IMR-90 (cell line): ENCODE data around the gene SMARCAD1. TPM values are rescaled to one million over a fixed set of nuclear protein-coding genes. Genes with fewer than 3 reads are reported as not detected.

ENCODE experiments used
- ATAC-seq: fragments of 200-7000 bp; cut with Tn5 transposase; 2 replicates; pipeline ENCODE4 v1.9.1; 2020; ENCODE audit warnings: low read depth, mild to moderate bottlenecking, moderate library complexity
- BruUV-seq: library from RNA; stranded (reverse); fragments of 400-500 nt; replicated peaks from 2 replicates; lab custom pipeline; 2021; lab: Mats Ljungman, UMichigan
- CTCF ChIA-PET: fragments of 300-600 bp; formaldehyde crosslinking; extraction: SDS; loops from one replicate; lab custom pipeline; 2021; ENCODE audit warnings: antibody characterized with exemption; lab: Yijun Ruan, JAX
- POLR2A ChIA-PET: fragments of 300-600 bp; sonication (Branson Sonifier 250); formaldehyde crosslinking; loops from one replicate; lab custom pipeline; 2022; ENCODE audit warnings: antibody characterized with exemption; ENCODE audit not compliant: unreplicated experiment; lab: Charles Lee
- DNase-seq: peaks from one replicate; pipeline ENCODE4 v3.0.0; 2013
- H2AFZ ChIP-seq: replicated peaks from 2 replicates; pipeline ENCODE3; 2013; ENCODE audit warnings: low read length, mild to moderate bottlenecking; ENCODE audit not compliant: poor library complexity
- H2AK5ac ChIP-seq: 2 replicates; pipeline ENCODE4 v1.6.1; 2013; ENCODE audit warnings: low read depth, low read length, inconsistent platforms
- H2AK9ac ChIP-seq: replicated peaks from 2 replicates; pipeline ENCODE3; 2013; ENCODE audit warnings: mild to moderate bottlenecking, low read depth, low read length, moderate library complexity; ENCODE audit not compliant: poor library complexity
- H2BK120ac ChIP-seq: 2 replicates; pipeline ENCODE4 v1.6.1; 2013; ENCODE audit warnings: low read depth, low read length, inconsistent platforms
- H2BK15ac ChIP-seq: 3 replicates; pipeline ENCODE4 v1.6.1; 2013; ENCODE audit warnings: low read depth, low read length, inconsistent platforms
- H2BK20ac ChIP-seq: 2 replicates; pipeline ENCODE4 v1.6.1; 2013; ENCODE audit warnings: low read depth, mild to moderate bottlenecking, inconsistent platforms, low read length, moderate library complexity
- H2BK5ac ChIP-seq: 2 replicates; pipeline ENCODE4 v1.6.1; 2013; ENCODE audit warnings: mild to moderate bottlenecking, low read depth, low read length, inconsistent platforms; ENCODE audit not compliant: poor library complexity, severe bottlenecking
- H3K14ac ChIP-seq: replicated peaks from 2 replicates; pipeline ENCODE4 v1.6.1; 2013; ENCODE audit warnings: low read depth, low read length, inconsistent platforms
- H3K18ac ChIP-seq: 2 replicates; pipeline ENCODE4 v1.6.1; 2013; ENCODE audit warnings: low read depth, low read length, control low read depth
- H3K23ac ChIP-seq: 2 replicates; pipeline ENCODE4 v1.6.1; 2013; ENCODE audit warnings: low read depth, low read length, inconsistent platforms
- H3K27ac ChIP-seq: 2 replicates; pipeline ENCODE4 v1.5.1; 2013; ENCODE audit warnings: mild to moderate bottlenecking, control low read depth, low read length; ENCODE audit not compliant: insufficient read depth
- H3K27me3 ChIP-seq: 2 replicates; pipeline ENCODE4 v1.6.1; 2013; ENCODE audit warnings: low read length; ENCODE audit not compliant: control insufficient read depth, insufficient read depth
- H3K36me3 ChIP-seq: 2 replicates; pipeline ENCODE4 v1.6.1; 2013; ENCODE audit warnings: low read length, mixed read lengths; ENCODE audit not compliant: control insufficient read depth, insufficient read depth
- H3K4ac ChIP-seq: 2 replicates; pipeline ENCODE4 v1.6.1; 2013; ENCODE audit warnings: low read depth, low read length, inconsistent platforms
- H3K4me1 ChIP-seq: 2 replicates; pipeline ENCODE4 v1.6.1; 2013; ENCODE audit warnings: low read length, mixed read lengths; ENCODE audit not compliant: control insufficient read depth, insufficient read depth
- H3K4me2 ChIP-seq: 2 replicates; pipeline ENCODE4 v1.6.1; 2013; ENCODE audit warnings: low read depth, mild to moderate bottlenecking, control low read depth, low read length, moderate library complexity
- H3K4me3 ChIP-seq: 2 replicates; pipeline ENCODE4 v1.5.1; 2013; ENCODE audit warnings: low read depth, mild to moderate bottlenecking, control low read depth, low read length, moderate library complexity; ENCODE audit not compliant: insufficient read depth
- H3K56ac ChIP-seq: 2 replicates; pipeline ENCODE4 v1.6.1; 2013; ENCODE audit warnings: low read length, inconsistent platforms; ENCODE audit not compliant: insufficient read depth; ENCODE audit errors: extremely low read depth
- H3K79me1 ChIP-seq, 2 experiments: 2 replicates each; pipeline ENCODE4 v1.6.1; 2013; ENCODE audit warnings: low read length in 2 of 2, inconsistent platforms in 1 of 2, low read depth in 1 of 2
- H3K9ac ChIP-seq: 2 replicates; pipeline ENCODE4 v1.6.1; 2013; ENCODE audit warnings: low read depth, low read length, control low read depth
- H3K9me1 ChIP-seq: 2 replicates; pipeline ENCODE4 v1.6.1; 2013; ENCODE audit warnings: low read length, inconsistent platforms; ENCODE audit not compliant: insufficient read depth
- H3K9me3 ChIP-seq: 2 replicates; pipeline ENCODE4 v1.6.1; 2013; ENCODE audit warnings: low read length; ENCODE audit not compliant: control insufficient read depth, insufficient read depth
- H4K20me1 ChIP-seq: 2 replicates; pipeline ENCODE4 v1.6.1; 2013; ENCODE audit warnings: low read length, inconsistent platforms; ENCODE audit not compliant: insufficient read depth
- H4K5ac ChIP-seq: 2 replicates; pipeline ENCODE4 v1.6.1; 2013; ENCODE audit warnings: mild to moderate bottlenecking, low read depth, low read length, control low read depth
- H4K8ac ChIP-seq, 2 experiments: 2 replicates each; pipeline ENCODE4 v1.6.1; 2013; ENCODE audit warnings: low read depth in 2 of 2, low read length in 2 of 2, control low read depth in 1 of 2, inconsistent platforms in 1 of 2
- H4K91ac ChIP-seq: 2 replicates; pipeline ENCODE4 v1.6.1; 2013; ENCODE audit warnings: low read depth, low read length, inconsistent platforms; ENCODE audit not compliant: insufficient read depth
- BHLHE40 ChIP-seq: fragments of 150-350 bp; IDR thresholded peaks from 2 replicates; pipeline ENCODE4 v1.6.1; 2016; ENCODE audit warnings: mild to moderate bottlenecking, low read depth, low read length
- CEBPB ChIP-seq: IDR thresholded peaks from 2 replicates; pipeline ENCODE4 v1.6.1; 2012; ENCODE audit warnings: low read depth, low read length, improper control_type of control experiment
- CHD1 ChIP-seq: IDR thresholded peaks from 2 replicates; pipeline ENCODE4 v1.6.1; 2012; ENCODE audit warnings: low read depth, low read length, improper control_type of control experiment
- ELK1 ChIP-seq: fragments of 150-350 bp; IDR thresholded peaks from 2 replicates; pipeline ENCODE4 v1.6.1; 2016; ENCODE audit warnings: low read depth, mild to moderate bottlenecking, low read length, moderate library complexity, borderline replicate concordance
- FOS ChIP-seq: fragments of 150-350 bp; IDR thresholded peaks from 2 replicates; pipeline ENCODE4 v1.6.1; 2016; ENCODE audit warnings: low read depth, low read length
- MAFK ChIP-seq: IDR thresholded peaks from 2 replicates; pipeline ENCODE4 v1.6.1; 2012; ENCODE audit warnings: low read depth, low read length, improper control_type of control experiment
- MAZ ChIP-seq: IDR thresholded peaks from 2 replicates; pipeline ENCODE4 v1.6.1; 2012; ENCODE audit warnings: low read depth, mild to moderate bottlenecking, low read length, improper control_type of control experiment, moderate library complexity, borderline replicate concordance
- NFE2L2 ChIP-seq: fragments of 150-350 bp; IDR thresholded peaks from 2 replicates; pipeline ENCODE4 v1.6.1; 2016; ENCODE audit warnings: low read depth, mild to moderate bottlenecking, low read length
- RAD21 ChIP-seq: IDR thresholded peaks from 2 replicates; pipeline ENCODE4 v1.6.1; 2012; ENCODE audit warnings: low read length, improper control_type of control experiment
- RCOR1 ChIP-seq: IDR thresholded peaks from 2 replicates; pipeline ENCODE4 v1.6.1; 2012; ENCODE audit warnings: mild to moderate bottlenecking, low read length, improper control_type of control experiment; ENCODE audit not compliant: insufficient replicate concordance
- RFX5 ChIP-seq: IDR thresholded peaks from 2 replicates; pipeline ENCODE4 v1.8.0; 2012; ENCODE audit warnings: low read depth, mild to moderate bottlenecking, low read length, moderate library complexity
- WGBS, 2 experiments: methylation state at CpG; one replicate each; pipeline versions ENCODE4 v1.1.5 to v1.1.7; 2013; ENCODE audit warnings: missing lambda C conversion rate in 2 of 2; ENCODE audit not compliant: insufficient read length in 1 of 2; ENCODE audit errors: extremely low coverage in 2 of 2; 5-methylcytosine and 5-hydroxymethylcytosine counted together
- dilution Hi-C: fragments of 300-500 bp; cut with HindIII; formaldehyde crosslinking; loops from one replicate; pipeline ENCODE4 v1.14.3; 2018; ENCODE audit warnings: low sequenced_read_pairs; ENCODE audit not compliant: unreplicated experiment
- in situ Hi-C: fragments of 300-500 bp; cut with MboI; formaldehyde crosslinking; loops from 3 replicates; pipeline ENCODE4 v1.14.3; 2019; ENCODE audit warnings: low sequenced_read_pairs, inconsistent platforms, mixed read lengths
- intact Hi-C: fragments of 100-400 bp; cut with micrococcal nuclease; formaldehyde crosslinking; loops from 2 replicates; pipeline ENCODE4 v1.10.0; 2022
- polyA plus RNA-seq, 3 experiments: library from polyadenylated mRNA; depleted of rRNA; stranded (reverse); fragments of >200 nt; gene quantifications; 2 replicates each; pipeline ENCODE4 v1.2.3, GENCODE V29; 2012; ENCODE audit warnings: low replicate concordance in 1 of 3
- total RNA-seq: library from RNA; depleted of rRNA; stranded (reverse); fragments of >200 nt; gene quantifications from 2 replicates; pipeline ENCODE4 v1.2.3, GENCODE V29; 2012

SMARCAD1 gene
- total and polyA plus RNA-seq, 2 of the 4 experiments (the other 2 are of a cell fraction) = 12.3 to 35.3 TPM

- no TSS peak for BruUV-seq
- Histone ChIP-seq H2BK5ac (no peak overlapping the region), H3K4me3 (no peak overlapping the region), H3K9me1 (no peaks in the 10 kb centered on the region), H4K20me1 (no peaks in the 10 kb centered on the region), H4K5ac (no peak overlapping the region), H2BK120ac (no peak overlapping the region), H3K9me3 (no peaks in the 10 kb centered on the region), H3K56ac (no peak overlapping the region), H2BK15ac (no peak overlapping the region), H3K4ac (no peak overlapping the region), H3K4me1 (no peaks in the 10 kb centered on the region), H3K4me2 (no peak overlapping the region), H3K18ac (no peak overlapping the region), H4K91ac (no peak overlapping the region), H4K8ac (no peak overlapping the region), H3K79me1 (no peaks in the 10 kb centered on the region), H2BK20ac (no peak overlapping the region), H3K14ac (no peak overlapping the region), H3K23ac (no peak overlapping the region), H3K27ac (no peak overlapping the region), H3K9ac (no peak overlapping the region), H2AK9ac (no peak overlapping the region), H3K27me3 (no peaks in the 10 kb centered on the region; the same call in 1 of the 2 replicates), H3K36me3 (no peaks in the 10 kb centered on the region), H2AFZ (no peak overlapping the region), H2AK5ac (no peak overlapping the region)
- intact Hi-C loops = no loop called here
- in situ Hi-C loops = no loop called here
- ATAC-seq (no peak), DNase-seq (no peak)
- no CpG with 5 or more reads among the region's 4 CpGs for WGBS, 2 experiments
- CTCF ChIA-PET = no interaction called here
- TF ChIP-seq BHLHE40 (no peak), FOS (no peak), CHD1 (no peak), RCOR1 (no peak), MAFK (no peak), MAZ (no peak), RFX5 (no peak), RAD21 (no peak), NFE2L2 (no peak), ELK1 (no peak), CEBPB (no peak)
- dilution Hi-C loops = no loop called here
- POLR2A ChIA-PET = no interaction called here
Measured at GRCh38 chr4:94338681-94339351, 131.2 kb downstream of the SMARCAD1 start.
